Stimulated activated CD4-positive, alpha-beta T cell treated with anti-CD3 and anti-CD28 coated beads, Interleukin-4, amount 100 ng/mL, for 4 hours (primary cell): ENCODE results near the gene RPS6KA4.

Experiments
- DNase-seq, 2 experiments: peaks; one replicate each; pipeline ENCODE4 v3.0.0-alpha.2; 2020

The RPS6KA4 gene

GRCh38 chr11:64349404-64349803 is 9.6 kb upstream of the RPS6KA4 start:
- no peak for DNase-seq

- no peak for DNase-seq
These were observed 7.8 kb upstream of the RPS6KA4 start for GRCh38 chr11:64351136-64351631.

DNA sequence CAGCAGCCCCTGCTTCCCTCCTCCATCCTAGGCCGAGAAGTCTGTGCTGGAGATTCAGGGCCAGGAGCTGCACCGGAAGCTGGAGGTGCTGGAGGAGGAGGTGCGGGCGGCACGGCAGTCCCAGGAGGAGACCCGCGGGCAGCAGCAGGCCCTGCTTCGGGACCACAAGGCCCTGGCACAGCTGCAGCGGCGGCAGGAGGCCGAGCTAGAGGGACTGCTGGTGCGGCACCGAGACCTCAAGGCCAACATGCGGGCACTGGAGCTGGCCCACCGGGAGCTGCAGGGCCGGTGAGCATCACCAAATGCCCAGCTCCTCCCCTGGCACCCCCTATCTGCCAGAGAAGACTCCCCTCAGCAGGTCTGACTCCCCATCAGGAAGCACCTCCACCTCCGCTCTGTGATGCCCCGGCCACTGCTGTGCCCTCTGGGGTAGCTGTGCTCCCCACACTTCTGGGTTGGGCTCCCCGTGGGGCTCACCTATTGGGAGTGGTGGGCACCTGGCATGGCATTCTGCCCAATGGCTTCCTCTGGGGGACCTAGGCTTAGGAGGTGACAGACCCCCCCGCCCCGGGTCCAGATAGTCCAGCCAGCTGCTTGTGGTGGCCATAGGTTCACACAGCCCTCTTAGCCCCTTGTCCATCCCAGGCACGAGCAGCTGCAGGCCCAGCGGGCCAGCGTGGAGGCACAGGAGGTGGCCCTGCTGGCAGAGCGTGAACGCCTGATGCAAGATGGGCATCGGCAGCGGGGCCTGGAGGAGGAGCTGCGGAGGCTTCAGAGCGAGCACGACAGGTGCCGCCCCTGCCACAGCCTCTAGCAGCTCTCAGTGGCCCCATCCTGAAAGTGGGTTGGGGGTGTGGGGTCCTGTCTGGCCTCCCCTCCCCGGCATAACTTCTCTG is 6.6 kb upstream of the RPS6KA4 start:
- DNase-seq, result no peak

DNA sequence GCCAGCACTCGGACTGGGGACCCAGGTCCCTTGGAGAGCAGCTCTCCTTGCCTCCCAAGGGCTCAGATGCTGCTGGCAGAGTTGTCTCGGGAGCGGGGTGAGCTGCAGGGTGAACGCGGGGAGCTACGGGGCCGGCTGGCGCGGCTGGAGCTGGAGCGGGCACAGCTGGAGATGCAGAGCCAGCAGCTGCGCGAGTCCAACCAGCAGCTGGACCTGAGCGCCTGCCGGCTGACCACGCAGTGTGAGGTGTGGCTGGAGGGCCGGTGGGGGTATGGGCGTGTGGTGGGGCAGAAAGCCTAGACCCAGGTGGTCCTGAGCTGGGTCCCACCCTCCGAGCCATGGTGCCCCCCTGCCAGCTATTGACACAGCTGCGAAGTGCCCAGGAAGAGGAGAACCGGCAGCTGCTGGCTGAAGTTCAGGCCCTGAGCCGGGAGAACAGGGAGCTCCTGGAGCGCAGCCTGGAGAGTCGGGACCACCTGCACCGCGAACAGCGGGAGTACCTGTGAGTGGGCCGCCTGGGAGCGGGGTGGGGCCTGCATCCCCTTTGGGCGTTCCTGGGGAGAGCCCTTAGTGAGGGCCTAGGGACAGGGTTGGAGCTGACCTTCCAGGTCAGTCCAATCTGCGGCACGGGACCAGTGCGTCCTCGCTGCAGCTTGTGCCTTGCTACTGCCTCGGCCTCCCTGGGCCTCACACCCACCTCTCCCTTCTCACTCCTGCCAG is 5.8 kb upstream of the RPS6KA4 start:
- no peak for DNase-seq

GRCh38 chr11:64353715-64354506 is 5.1 kb upstream of the RPS6KA4 start:
- DNase-seq, result no peak

GRCh38 chr11:64355078-64355940 is 3.7 kb upstream of the RPS6KA4 start:
- DNase-seq, result peak; percentile 36 to 46

- DNase-seq, result no peak
These were observed 2.2 kb upstream of the RPS6KA4 start for GRCh38 chr11:64356498-64357411.

GRCh38 chr11:64357446-64357845 is 1.5 kb upstream of the RPS6KA4 start:
- no peak for DNase-seq

DNA sequence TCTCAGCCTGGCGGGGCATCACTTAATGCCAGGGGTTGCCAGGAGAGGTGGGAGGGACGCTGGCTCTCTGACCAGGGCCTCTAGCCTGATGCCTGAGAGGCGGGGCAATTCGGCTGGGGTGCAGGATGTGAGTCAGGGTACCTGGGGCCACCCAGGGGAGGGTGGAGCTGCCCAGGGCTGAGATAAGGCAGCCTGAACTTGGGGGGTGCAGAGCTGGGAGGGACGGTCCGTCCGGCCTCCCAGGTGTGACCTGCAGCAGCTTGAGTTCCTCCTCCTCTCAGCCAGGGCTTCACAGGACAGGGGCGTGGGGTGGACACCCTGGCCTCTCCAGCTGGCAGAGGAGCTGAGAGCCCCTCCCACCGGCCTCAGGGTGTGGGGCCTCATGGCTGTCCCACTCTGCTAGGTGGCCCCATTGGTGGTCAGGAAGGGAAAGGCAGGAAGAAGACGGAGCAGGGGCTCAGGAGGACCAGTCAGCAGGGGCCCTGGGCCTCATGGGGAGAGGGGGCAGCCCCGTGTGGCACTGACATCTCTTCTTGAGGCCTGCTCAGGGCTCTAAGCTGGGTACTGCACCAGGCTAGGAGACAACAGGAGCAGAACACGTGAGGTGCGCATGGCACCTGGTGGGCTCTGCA is 942 bp upstream of the RPS6KA4 start:
- no peak for DNase-seq

DNA sequence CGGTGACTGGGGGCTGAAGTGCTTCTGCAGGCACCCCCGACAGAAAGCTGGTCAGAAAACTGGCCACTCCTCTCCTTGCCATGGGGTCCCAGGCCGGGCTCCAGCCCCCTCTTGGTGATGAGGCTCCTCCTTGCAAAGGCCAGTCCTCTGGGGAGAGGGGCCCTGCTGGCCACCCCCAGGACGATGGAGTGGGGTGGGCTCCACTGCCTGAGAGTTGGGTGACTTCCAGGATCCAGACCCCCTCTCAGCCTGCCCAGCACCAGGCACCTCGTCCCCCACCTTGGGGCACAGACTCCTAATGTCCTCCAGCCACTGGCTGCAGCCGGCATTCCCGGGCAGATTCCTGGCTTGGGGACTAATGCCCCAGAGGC is 441 bp upstream of the RPS6KA4 start:
- no peak for DNase-seq

DNA sequence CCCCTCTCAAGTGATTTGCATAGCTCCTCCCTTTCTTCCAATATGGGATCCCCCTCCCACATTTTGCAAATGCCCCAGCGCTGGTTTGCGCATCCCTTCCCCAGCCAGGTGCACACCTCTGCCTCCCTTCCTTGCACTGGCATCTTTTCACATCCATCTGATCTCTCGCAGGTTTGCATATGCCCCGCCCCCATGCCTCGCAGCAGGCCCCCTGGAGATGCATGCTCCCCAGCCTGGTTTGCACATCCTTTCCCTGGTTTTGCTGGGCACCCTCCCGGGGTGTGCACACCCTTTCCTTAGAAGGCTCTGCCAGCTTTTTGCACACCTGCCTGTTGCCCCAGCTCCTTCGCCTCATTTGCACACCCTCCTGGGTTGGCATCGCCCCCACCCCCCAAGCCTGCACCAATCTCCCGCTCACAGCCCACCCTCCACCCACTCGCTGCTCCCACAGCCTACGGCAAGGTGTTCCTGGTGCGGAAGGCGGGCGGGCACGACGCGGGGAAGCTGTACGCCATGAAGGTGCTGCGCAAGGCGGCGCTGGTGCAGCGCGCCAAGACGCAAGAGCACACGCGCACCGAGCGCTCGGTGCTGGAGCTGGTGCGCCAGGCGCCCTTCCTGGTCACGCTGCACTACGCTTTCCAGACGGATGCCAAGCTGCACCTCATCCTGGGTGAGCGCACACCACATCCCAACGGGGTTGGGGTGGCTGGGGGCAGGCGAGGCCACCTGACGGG is 917 bp downstream of the RPS6KA4 start:
- DNase-seq, result no peak

GRCh38 chr11:64360448-64360921 is 1.5 kb downstream of the RPS6KA4 start:
- no peak for DNase-seq

GRCh38 chr11:64361659-64362058 is 2.7 kb downstream of the RPS6KA4 start:
- DNase-seq, result no peak

DNA sequence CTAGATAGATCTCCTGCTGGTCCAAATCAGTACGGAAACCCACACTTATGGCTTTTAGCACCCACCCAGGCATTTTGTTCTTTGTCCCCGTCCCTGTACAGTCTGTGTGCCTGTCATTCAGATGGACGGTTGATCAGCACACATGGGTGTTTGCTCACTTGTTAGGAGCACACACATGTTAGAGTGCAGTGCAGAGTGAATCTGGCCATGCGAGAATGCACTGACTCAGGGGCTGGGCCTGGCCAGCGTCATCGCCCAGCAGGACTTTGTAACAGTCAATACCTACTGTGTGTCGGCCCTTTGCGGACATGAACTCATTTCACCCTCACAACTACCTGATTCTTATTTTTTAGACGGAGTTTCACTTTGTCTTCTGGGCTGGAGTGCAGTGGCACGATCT is 3.4 kb downstream of the RPS6KA4 start:
- DNase-seq, result no peak

GRCh38 chr11:64364435-64364834 is 5.5 kb downstream of the RPS6KA4 start:
- no peak for DNase-seq

DNA sequence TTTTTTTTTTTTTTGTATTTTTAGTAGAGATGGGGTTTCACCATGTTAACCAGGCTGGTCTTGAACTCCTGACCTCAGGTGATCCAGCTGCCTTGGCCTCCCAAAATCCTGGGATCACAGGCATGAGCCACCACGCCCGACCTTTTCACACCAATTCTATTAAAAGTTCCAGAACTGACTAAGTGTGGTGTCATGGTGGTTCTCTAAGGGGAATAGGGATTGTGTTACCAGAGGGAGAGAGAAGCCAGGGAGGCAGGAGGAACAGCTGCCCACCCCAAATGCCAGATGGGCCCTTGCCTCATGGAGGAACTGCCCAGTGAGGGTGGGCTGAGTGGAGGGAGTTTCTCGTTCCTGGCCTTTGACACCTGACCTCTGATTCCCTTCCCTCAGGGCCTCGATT is 5.9 kb downstream of the RPS6KA4 start:
- DNase-seq, result no peak

- no peak for DNase-seq
These were observed 7.8 kb downstream of the RPS6KA4 start for GRCh38 chr11:64366751-64367150.

DNA sequence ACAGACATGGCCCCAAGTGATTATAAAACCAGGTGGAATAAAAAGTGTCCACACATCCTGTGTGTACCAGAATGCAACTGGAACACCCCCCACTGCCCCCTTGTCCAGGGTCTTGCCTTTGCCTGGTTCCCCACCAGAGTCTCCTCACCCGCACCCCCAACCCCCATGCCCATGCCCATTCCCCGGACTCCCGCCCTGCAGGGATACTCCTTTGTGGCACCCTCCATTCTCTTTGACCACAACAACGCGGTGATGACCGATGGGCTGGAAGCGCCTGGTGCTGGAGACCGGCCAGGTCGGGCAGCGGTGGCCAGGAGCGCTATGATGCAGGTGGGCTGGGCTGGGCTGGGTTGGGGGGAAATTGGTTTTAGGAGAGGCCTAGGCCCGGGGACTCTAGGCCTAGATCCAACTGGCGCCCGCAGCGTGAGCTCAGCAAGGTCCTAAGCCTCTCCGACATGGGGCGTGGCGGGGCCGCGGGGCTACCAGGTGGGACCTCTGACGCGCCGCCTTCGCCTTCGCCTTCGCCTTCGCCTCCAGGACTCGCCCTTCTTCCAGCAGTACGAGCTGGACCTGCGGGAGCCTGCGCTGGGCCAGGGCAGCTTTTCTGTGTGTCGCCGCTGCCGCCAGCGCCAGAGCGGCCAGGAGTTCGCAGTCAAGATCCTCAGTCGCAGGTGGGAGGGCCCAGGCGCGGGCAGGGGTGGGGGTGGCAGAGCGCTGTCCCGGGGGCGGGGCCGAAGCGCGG is 9.1 kb downstream of the RPS6KA4 start:
- DNase-seq, result no peak

GRCh38 chr11:64368673-64369074 is 9.7 kb downstream of the RPS6KA4 start:
- DNase-seq, result no peak
